LNCaP clone FGC (cell line): Measurements from ENCODE around the gene AHCYL2.
A peak's percentile ranks its signal among the peaks of the same experiment; 100 is the strongest.
"Not testable (repeated sequence)": the region's sequence is repeated elsewhere in the genome, so short reads cannot be mapped to it uniquely, and the experiment has no call there.

Source experiments
- DNase-seq: peaks from one replicate; pipeline ENCODE4 v3.0.0-alpha.2; 2011; ENCODE audit warnings: low read depth
- H3K4me3 ChIP-seq: 2 replicates; pipeline ENCODE4 v1.5.1; 2011; ENCODE audit warnings: mild to moderate bottlenecking, low read depth, low read length, control low read depth
- CTCF ChIP-seq: IDR thresholded peaks from 2 replicates; pipeline ENCODE4 v1.5.1; 2012; ENCODE audit warnings: mild to moderate bottlenecking; ENCODE audit not compliant: control insufficient read depth, insufficient read depth; ENCODE audit errors: extremely low read depth

The AHCYL2 gene

GRCh38 chr7:129368389-129368986 is 143.7 kb downstream of the AHCYL2 start:
- no peak overlapping the region for H3K4me3 ChIP-seq
- no peak for TF ChIP-seq CTCF
- no peak for DNase-seq

GRCh38 chr7:129369447-129369846 is 144.6 kb downstream of the AHCYL2 start:
- H3K4me3 ChIP-seq, DNase-seq: not testable (repeated sequence)

GRCh38 chr7:129370812-129371211 is 146.0 kb downstream of the AHCYL2 start:
- TF ChIP-seq CTCF, result peak; percentile 20; the same call in 1 of the 2 replicates
- no peak overlapping the region for H3K4me3 ChIP-seq
- no peak for DNase-seq

- TF ChIP-seq CTCF, result no peak
- H3K4me3 ChIP-seq, result no peak overlapping the region
- no peak for DNase-seq
Observed at GRCh38 chr7:129371487-129371886, 146.7 kb downstream of the AHCYL2 start.

- DNase-seq, result no peak
- no peak for TF ChIP-seq CTCF
- H3K4me3 ChIP-seq, result no peak overlapping the region
Observed at GRCh38 chr7:129373651-129374428, 149.0 kb downstream of the AHCYL2 start.

- no peak for DNase-seq
- TF ChIP-seq CTCF, result no peak
- no peak overlapping the region for H3K4me3 ChIP-seq
Observed at GRCh38 chr7:129375141-129375938, 150.5 kb downstream of the AHCYL2 start.

GRCh38 chr7:129376076-129376777 is 151.4 kb downstream of the AHCYL2 start:
- H3K4me3 ChIP-seq, result no peak overlapping the region
- DNase-seq, result no peak
- TF ChIP-seq CTCF, result peak; percentile 81
